T1000 (cell line): Measurements from ENCODE around the gene CCDC122.
"Not testable (repeated sequence)": the region's sequence is repeated elsewhere in the genome, so short reads cannot be mapped to it uniquely, and the experiment has no call there.

ENCODE experiments used
- DNase-seq: peaks from one replicate; lab custom pipeline; 2025; ENCODE audit warnings: mixed read lengths; lab: John Stamatoyannopoulos, UW

CCDC122 gene

GRCh38 chr13:43877326-43877725 lies 2.2 kb downstream of the CCDC122 start:
- DNase-seq, result no peak

- no peak for DNase-seq
Observed at GRCh38 chr13:43876366-43876765, 3.2 kb downstream of the CCDC122 start.

GRCh38 chr13:43874504-43875092 lies 4.9 kb downstream of the CCDC122 start:
- no peak for DNase-seq

GRCh38 chr13:43872181-43872580 lies 7.4 kb downstream of the CCDC122 start:
- DNase-seq, result no peak

- no peak for DNase-seq
Observed at GRCh38 chr13:43865892-43866291, 13.6 kb downstream of the CCDC122 start.

- no peak for DNase-seq
Observed at GRCh38 chr13:43864921-43865320, 14.6 kb downstream of the CCDC122 start.

- DNase-seq, result no peak
Observed at GRCh38 chr13:43861863-43862262, 17.7 kb downstream of the CCDC122 start.

GRCh38 chr13:43852923-43853404 lies 26.6 kb downstream of the CCDC122 start:
- no peak for DNase-seq

- DNase-seq, result no peak
Observed at GRCh38 chr13:43850873-43851272, 28.7 kb downstream of the CCDC122 start.

- no peak for DNase-seq
Observed at GRCh38 chr13:43848001-43848649, 31.4 kb downstream of the CCDC122 start.

GRCh38 chr13:43846496-43847158 lies 32.9 kb downstream of the CCDC122 start:
- DNase-seq, result no peak

- no peak for DNase-seq
Observed at GRCh38 chr13:43838909-43839308, 40.6 kb downstream of the CCDC122 start.

GRCh38 chr13:43835701-43836100 lies 43.8 kb downstream of the CCDC122 start:
- no peak for DNase-seq

GRCh38 chr13:43831088-43831487 lies 48.5 kb downstream of the CCDC122 start:
- DNase-seq, result no peak

- DNase-seq, result no peak
Observed at GRCh38 chr13:43830497-43830881, 49.1 kb downstream of the CCDC122 start.

GRCh38 chr13:43824656-43825055 lies 54.9 kb downstream of the CCDC122 start:
- not testable (repeated sequence) for DNase-seq

- no peak for DNase-seq
Observed at GRCh38 chr13:43822969-43823368, 56.6 kb downstream of the CCDC122 start.

GRCh38 chr13:43816401-43816889 lies 63.1 kb downstream of the CCDC122 start:
- DNase-seq, result no peak

GRCh38 chr13:43815204-43815603 lies 64.3 kb downstream of the CCDC122 start:
- DNase-seq, result no peak

GRCh38 chr13:43808676-43809075 lies 70.9 kb downstream of the CCDC122 start:
- DNase-seq, result no peak

- no peak for DNase-seq
Observed at GRCh38 chr13:43805681-43806128, 73.8 kb downstream of the CCDC122 start.

GRCh38 chr13:43805071-43805468 lies 74.5 kb downstream of the CCDC122 start:
- DNase-seq, result peak; percentile 30

GRCh38 chr13:43804461-43805070 lies 75.0 kb downstream of the CCDC122 start:
- no peak for DNase-seq
